GM12872 (cell line): ENCODE measurements around the gene OSBPL5.

Source experiments
- TF ChIP-seq, protein P1 (sequence below): IDR thresholded peaks from 3 replicates; pipeline ENCODE4 v1.5.1; 2011; ENCODE audit warnings: low read depth, mild to moderate bottlenecking, low read length, moderate library complexity; ENCODE audit not compliant: insufficient read depth

OSBPL5 gene

GRCh38 chr11:3105791-3106735 lies 59.0 kb downstream of the OSBPL5 start:
- TF ChIP-seq, protein P1, sequence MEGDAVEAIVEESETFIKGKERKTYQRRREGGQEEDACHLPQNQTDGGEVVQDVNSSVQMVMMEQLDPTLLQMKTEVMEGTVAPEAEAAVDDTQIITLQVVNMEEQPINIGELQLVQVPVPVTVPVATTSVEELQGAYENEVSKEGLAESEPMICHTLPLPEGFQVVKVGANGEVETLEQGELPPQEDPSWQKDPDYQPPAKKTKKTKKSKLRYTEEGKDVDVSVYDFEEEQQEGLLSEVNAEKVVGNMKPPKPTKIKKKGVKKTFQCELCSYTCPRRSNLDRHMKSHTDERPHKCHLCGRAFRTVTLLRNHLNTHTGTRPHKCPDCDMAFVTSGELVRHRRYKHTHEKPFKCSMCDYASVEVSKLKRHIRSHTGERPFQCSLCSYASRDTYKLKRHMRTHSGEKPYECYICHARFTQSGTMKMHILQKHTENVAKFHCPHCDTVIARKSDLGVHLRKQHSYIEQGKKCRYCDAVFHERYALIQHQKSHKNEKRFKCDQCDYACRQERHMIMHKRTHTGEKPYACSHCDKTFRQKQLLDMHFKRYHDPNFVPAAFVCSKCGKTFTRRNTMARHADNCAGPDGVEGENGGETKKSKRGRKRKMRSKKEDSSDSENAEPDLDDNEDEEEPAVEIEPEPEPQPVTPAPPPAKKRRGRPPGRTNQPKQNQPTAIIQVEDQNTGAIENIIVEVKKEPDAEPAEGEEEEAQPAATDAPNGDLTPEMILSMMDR, result no peak

DNA sequence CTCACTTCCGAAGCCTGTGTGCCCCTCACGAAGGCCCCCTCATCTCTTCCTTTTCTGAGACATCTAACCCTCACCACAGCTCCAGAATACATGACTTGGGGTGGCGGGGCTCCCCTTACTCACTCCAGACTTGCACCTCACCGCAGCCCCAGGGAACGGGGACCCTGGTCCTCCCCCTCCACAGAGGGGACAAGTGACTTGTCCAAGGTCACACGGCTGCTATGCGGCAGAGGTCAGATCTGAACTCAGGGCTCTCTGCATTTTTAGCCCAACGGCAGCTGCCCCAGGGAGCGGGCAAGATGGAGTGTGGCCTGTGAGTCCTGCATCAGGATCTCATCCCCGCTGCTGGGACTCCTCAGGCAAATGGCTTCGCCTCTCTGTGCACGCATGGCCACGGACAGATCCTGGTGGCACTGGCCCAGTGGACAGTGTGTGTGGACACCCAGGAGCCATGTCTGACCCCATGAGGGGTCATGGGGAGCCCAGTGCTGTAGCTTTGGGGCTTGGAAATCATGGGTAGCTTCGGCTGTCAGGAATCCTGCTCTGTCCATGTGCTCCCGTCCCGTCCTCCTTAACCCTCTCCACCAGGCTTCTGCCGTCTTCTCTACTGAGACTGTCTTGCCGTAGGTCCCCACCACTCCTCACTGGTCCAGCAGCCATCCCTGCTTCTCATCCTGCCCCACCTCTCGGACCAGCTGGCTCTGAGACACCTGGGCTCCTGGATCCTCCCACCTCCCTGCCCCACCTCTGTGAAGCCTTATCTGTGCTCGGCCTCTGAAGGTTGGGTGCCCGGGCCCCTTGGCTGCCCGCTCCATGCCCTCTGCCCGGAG lies 59.9 kb downstream of the OSBPL5 start:
- TF ChIP-seq, protein P1, result no peak

- TF ChIP-seq, protein P1, result no peak
Observed at GRCh38 chr11:3104051-3104714, 60.9 kb downstream of the OSBPL5 start.

DNA sequence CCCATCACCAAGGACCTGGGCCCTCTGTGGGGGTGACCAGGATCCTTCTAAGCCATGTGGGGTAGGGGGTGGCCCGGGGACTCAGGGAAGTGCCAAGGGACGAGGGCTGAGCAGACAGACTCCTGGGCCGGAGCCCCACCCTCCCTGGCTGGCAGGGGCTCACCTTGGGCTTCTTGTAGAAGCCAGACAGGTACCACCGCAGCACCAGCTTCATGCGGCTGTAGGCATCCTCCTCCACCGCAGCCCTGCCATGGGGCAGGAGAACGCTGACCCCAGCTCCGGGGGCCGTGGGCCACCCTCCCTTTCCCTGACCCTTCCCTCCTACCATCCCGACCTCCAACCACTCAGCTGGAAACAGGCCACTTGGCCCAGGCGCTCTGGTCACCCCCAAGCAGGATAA lies 62.0 kb downstream of the OSBPL5 start:
- TF ChIP-seq, protein P1, result no peak

GRCh38 chr11:3102641-3102921 lies 62.5 kb downstream of the OSBPL5 start:
- TF ChIP-seq, protein P1, result no peak

DNA sequence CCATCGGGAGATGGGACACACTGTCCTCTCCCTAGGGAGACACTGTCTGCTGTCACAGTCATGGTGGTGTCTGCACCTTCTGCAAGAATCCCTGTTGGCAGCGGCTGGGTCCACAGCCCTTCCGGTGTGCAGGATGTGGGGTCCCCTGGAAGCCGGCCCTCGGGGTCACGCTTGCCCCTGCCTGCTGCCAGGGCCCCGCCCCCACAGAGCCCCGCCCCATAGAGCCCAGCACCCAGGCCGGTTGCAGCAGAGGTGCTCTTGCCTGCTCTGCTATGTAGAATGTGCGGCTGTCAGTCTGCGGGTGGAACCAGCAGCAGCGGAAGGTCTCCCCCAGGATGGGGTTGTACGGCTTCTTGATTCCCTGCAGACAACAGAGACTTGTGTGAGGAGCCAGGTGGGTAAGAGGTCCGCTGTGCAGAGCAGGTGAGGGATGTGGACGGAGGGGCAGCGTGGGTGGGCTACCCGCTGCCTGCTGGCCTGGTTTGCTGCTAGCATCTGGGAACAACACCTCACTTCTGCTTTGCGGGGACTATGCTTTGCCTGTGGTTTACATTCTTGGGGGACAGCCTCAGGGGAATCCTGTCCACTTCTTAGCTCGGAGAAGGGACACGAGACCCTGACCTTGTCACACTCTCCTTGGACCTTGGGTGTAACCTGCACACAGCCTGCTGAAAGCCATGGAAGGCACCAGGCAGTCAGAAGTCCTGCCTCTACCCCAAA lies 63.0 kb downstream of the OSBPL5 start:
- TF ChIP-seq, protein P1, result no peak
